GM18951 (cell line): ENCODE measurements around the gene UMODL1.

ENCODE experiments used
- POLR2A ChIP-seq: IDR thresholded peaks from 4 replicates; pipeline ENCODE4 v1.6.1; 2011; ENCODE audit warnings: mild to moderate bottlenecking; ENCODE audit not compliant: insufficient read length, insufficient read depth; ENCODE audit errors: extremely low read depth
- in situ Hi-C: fragments of 300-500 bp; cut with MboI; formaldehyde crosslinking; loops from one replicate; pipeline ENCODE4 v1.12.0; 2022; ENCODE audit warnings: low sequenced_read_pairs, mixed read lengths, inconsistent platforms; ENCODE audit not compliant: unreplicated experiment

UMODL1 gene

DNA sequence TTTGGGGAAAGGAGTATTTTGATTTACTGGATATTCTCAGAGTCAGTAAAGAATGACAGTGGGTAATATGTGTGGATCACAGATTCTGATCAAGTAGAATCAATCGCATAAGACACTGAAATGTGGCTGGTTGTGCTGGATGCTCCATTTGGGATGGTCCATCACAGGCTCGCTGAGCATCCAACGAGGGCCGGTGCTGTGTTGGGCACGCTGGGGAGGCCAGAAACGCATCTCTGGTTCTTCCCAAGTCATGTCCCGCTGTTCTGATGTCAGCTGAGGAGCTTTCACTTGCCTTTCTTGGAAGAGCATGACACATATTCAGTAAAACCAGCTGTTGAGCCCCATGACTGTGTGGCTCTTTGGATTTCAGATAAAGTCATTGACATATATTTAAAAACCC lies 72.0 kb downstream of the UMODL1 start:
- in situ Hi-C loops = loop anchor here (10.0 kb wide), 1 partner anchor 312 kb away; no protein-coding TSS in a partner anchor
- no peak for TF ChIP-seq POLR2A

DNA sequence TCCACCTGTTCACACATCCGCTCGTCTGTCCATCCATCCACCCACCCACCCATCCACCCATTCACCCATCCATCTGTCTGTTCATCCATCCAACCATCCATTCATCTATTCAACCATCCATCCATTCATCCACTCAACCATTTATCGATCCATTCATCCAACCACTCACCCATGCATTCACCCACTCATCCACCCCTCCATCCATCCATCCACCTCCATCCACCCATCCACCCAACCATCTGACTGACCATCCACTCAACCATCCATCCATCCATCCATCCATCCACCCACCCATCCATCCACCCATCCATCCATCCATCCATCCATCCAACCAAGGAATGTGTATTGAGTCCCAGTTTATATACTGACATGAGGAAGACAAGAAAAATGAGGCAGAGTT lies 73.1 kb downstream of the UMODL1 start:
- no peak for TF ChIP-seq POLR2A
- in situ Hi-C loops = loop anchor here (10.0 kb wide), 1 partner anchor 311 kb away; no protein-coding TSS in a partner anchor

GRCh38 chr21:42144679-42145568 lies 73.8 kb downstream of the UMODL1 start:
- TF ChIP-seq POLR2A = no peak

GRCh38 chr21:42145569-42146272 lies 74.6 kb downstream of the UMODL1 start:
- in situ Hi-C loops = loop anchor here (10.0 kb wide), 1 partner anchor 309 kb away; no protein-coding TSS in a partner anchor
- TF ChIP-seq POLR2A = no peak

More at GRCh38 chr21:42144679-42145568, 73.8 kb downstream of the UMODL1 start:
- in situ Hi-C loops = loop anchor here (10.0 kb wide), 1 partner anchor 310 kb away; no protein-coding TSS in a partner anchor

GRCh38 chr21:42146273-42146805 lies 75.2 kb downstream of the UMODL1 start:
- in situ Hi-C loops = loop anchor here (10.0 kb wide), 1 partner anchor 308 kb away; no protein-coding TSS in a partner anchor
- TF ChIP-seq POLR2A = no peak

DNA sequence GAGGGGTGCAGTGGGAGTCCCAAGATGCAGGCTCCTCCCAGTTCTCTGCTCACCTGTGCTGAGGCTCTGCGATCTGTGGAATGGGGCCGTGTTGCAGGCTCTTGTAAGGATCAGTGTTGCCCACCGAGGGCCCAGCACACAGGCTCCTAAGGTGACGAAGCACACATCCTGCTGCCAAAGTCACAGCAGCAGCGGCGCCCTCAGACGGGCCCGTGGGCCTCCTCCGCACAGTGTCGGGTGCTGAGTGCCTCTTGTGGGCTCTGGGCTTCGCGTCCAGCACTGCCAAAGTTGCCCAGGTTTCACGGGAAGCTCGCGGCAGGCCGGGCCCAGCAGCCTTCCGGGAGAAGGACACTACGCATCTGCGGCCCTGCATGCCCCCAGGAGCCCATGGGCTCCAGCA lies 75.7 kb downstream of the UMODL1 start:
- in situ Hi-C loops = loop anchor here (10.0 kb wide), 1 partner anchor 308 kb away; no protein-coding TSS in a partner anchor
- TF ChIP-seq POLR2A = no peak

DNA sequence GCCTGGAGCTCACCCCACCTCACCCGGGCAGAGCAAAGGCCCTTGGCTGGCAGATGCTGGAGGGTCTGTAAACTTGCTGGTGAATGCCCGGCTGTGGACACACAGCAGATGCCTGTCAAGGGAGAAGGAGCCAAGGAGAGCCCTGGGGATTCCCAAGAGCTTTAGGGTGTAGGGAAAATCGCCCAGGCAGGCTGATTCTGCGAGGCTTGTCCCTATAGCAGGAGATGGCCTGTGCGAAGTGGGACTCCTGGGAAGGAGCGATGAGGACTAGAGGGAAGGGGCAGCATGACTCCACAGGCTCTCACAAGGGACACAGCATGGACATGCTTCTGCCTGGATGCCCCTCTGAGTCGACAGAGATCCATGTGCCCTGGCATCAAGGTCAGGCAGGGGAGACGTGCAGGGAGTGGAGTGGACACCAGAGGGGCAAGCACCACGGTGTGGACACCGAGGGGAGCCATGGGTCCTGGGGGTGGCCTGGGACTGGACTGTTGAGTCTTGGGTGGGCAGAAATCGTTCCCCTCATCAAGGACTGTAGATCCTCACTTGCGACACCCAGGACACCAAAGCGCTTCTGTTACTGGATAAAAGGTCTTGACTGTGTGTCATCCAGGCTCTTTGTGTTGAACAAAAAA lies 76.4 kb downstream of the UMODL1 start:
- in situ Hi-C loops = loop anchor here (10.0 kb wide), 1 partner anchor 307 kb away; no protein-coding TSS in a partner anchor
- no peak for TF ChIP-seq POLR2A

DNA sequence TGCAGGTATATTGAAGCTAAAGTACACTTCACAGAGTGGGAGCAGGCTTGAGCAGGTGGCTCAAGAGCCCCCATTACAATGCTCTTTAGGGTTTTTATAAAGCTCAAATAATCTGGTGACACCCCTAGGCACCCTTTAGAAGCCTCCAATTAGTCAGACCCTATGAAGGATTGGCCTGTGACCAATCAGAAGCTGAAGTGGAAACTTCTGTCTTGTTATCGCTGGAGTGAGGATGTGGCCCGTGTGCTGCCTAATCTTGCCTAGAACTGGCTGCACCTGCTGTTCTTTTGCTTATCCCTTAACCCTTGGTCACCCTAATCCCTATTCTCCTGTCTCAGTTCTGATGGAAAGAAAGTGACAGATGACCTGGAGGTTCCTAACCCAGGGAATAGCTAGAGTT lies 77.0 kb downstream of the UMODL1 start:
- TF ChIP-seq POLR2A = no peak
- in situ Hi-C loops = loop anchor here (10.0 kb wide), 1 partner anchor 307 kb away; no protein-coding TSS in a partner anchor

GRCh38 chr21:42148584-42148983 lies 77.5 kb downstream of the UMODL1 start:
- in situ Hi-C loops = loop anchor here (10.0 kb wide), 1 partner anchor 306 kb away; no protein-coding TSS in a partner anchor

DNA sequence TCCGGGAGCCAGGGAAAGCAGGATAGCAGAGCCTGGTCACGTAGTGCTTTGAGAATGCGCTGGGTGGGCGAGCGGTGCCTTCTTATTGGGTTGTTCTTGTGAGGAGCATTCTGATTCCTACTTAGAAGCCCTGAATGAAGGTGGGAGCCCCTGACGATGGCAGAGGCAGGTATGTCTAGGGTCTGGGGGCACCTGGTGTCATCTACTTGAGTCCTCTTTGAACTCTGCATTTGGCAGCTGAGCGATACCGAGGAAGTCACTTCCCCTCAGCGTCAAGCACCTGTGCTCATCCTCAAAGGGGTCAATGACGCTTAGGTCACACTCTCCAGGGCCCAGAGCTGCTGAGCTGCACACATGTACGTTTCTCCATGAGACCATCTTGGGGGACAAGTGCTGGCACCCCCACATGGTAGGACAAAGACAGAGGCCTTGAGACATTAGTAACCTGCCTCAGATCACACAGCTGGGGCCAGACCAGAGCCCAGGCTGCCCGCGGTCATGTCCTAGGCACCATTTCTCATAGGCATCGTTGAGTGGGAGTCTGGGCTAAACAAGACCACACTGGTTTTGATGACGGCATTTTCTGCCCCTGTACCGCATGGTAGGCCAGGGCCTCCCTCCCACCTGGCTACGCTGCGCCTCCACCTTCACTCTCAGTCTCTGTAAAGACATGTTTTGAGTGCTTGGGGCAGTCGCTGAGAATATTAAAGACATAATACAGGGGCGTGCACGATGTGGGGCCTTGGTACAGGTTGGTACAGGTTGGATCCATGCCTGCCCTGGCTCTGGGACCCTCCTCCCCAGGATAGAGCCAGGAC lies 78.7 kb downstream of the UMODL1 start:
- no peak for TF ChIP-seq POLR2A
- in situ Hi-C loops = loop anchor here (10.0 kb wide), 2 partner anchors 105 to 305 kb away; no protein-coding TSS in a partner anchor

More at GRCh38 chr21:42148584-42148983, 77.5 kb downstream of the UMODL1 start:
- TF ChIP-seq POLR2A = no peak

- in situ Hi-C loops = loop anchor here (10.0 kb wide), 1 partner anchor 104 kb away; no protein-coding TSS in a partner anchor
- TF ChIP-seq POLR2A = no peak
Observed at GRCh38 chr21:42150474-42151085, 79.5 kb downstream of the UMODL1 start.
